Measurements from ENCODE around the gene HTRA1. TPM values are rescaled to one million over a fixed set of nuclear protein-coding genes. Genes with fewer than 3 reads are reported as not detected.

The HTRA1 gene
- total RNA-seq (2021; ENCODE audit: unreplicated experiment) (0.39 TPM), Bru-seq, nascent RNA (percentile 10 among the genes with signal in this experiment), BruChase-seq, experiment 1, labeled RNA remaining after a 6-hour chase (percentile 11 among the genes with signal in this experiment), BruChase-seq, experiment 2, labeled RNA remaining after a 2-hour chase (percentile 9 among the genes with signal in this experiment)
- 0.06 and 0.14 TPM in 2 replicates for polyA plus RNA-seq (2012)
- long read RNA-seq, result 0 reads

DNA sequence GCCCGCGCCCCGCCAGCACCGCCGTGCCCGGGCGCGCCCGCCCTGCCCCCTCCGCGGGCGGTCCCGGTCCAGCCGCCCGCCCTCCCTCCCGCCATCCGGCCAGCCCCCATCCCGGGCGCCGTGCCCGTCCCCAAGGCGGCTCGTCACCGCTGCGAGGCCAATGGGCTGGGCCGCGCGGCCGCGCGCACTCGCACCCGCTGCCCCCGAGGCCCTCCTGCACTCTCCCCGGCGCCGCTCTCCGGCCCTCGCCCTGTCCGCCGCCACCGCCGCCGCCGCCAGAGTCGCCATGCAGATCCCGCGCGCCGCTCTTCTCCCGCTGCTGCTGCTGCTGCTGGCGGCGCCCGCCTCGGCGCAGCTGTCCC, at the start of gene HTRA1:
TSS of gene HTRA1 (plus strand) at position 187 of the 362 bp plus-strand sequence. CDS start at position 287, 100 bp downstream.
- Histone ChIP-seq H3K27ac (ENCODE audit: low read depth, low read length) (no peak within 1 kb of the TSS; the same call in 1 of the 2 replicates), H3K9me2 (ENCODE audit: insufficient read depth) (no peaks in the 10 kb centered on the region), H3K36me3 (ENCODE audit: control insufficient read depth in 1 of 2, insufficient read depth in 2 of 2, low read length in 2 of 2) (no peaks in the 10 kb centered on the region), H3K4me1 (ENCODE audit: control insufficient read depth in 1 of 2, insufficient read depth in 2 of 2, low read length in 2 of 2) (no peaks in the 10 kb centered on the region), H3K4me2 (ENCODE audit: low read length) (no peak within 1 kb of the TSS), H3K79me2 (ENCODE audit: insufficient read depth, low read length) (no peaks in the 10 kb centered on the region), H2AFZ (ENCODE audit: low read depth, low read length, poor library complexity, severe bottlenecking) (no peak within 1 kb of the TSS), H3K4me3 (replicated peaks in 1 of 2; ENCODE audit: low read depth in 1 of 2, low read length in 2 of 2) (no peak within 1 kb of the TSS), H3K27me3 (ENCODE audit: insufficient read depth, low read length) (peaks cover 24% of the 10 kb centered on the region; the same call in 1 of the 2 replicates), H3K9ac (ENCODE audit: low read length) (no peak within 1 kb of the TSS), H4K20me1 (ENCODE audit: insufficient read depth) (no peaks in the 10 kb centered on the region), H3K9me3 (ENCODE audit: control insufficient read depth in 1 of 2, insufficient read depth in 1 of 2, low read depth in 1 of 2, low read length in 2 of 2) (no peaks in the 10 kb centered on the region)
- no peak for TF ChIP-seq CBX3 (IDR thresholded peaks at IDR 0.05; ENCODE audit: low read depth)
- TF ChIP-seq, protein P1, sequence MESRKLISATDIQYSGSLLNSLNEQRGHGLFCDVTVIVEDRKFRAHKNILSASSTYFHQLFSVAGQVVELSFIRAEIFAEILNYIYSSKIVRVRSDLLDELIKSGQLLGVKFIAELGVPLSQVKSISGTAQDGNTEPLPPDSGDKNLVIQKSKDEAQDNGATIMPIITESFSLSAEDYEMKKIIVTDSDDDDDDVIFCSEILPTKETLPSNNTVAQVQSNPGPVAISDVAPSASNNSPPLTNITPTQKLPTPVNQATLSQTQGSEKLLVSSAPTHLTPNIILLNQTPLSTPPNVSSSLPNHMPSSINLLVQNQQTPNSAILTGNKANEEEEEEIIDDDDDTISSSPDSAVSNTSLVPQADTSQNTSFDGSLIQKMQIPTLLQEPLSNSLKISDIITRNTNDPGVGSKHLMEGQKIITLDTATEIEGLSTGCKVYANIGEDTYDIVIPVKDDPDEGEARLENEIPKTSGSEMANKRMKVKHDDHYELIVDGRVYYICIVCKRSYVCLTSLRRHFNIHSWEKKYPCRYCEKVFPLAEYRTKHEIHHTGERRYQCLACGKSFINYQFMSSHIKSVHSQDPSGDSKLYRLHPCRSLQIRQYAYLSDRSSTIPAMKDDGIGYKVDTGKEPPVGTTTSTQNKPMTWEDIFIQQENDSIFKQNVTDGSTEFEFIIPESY (IDR thresholded peaks at IDR 0.05; ENCODE audit: extremely low read depth, insufficient replicate concordance, low read length), result no peak
- TF ChIP-seq SRF (IDR thresholded peaks at IDR 0.05; ENCODE audit: low read depth), result no peak
- ChIA-PET CTCF (no interaction called here), RAD21 (ENCODE audit: low non-redundant PET in 1 of 2, low total read pairs in 2 of 2, uncharacterized antibody in 2 of 2, unreplicated experiment in 2 of 2) (no interaction called here), POLR2A (no interaction called here)
- BruUV-seq (replicated peaks), result no TSS peak
- ATAC-seq (peak; percentile 33), DNase-seq (ENCODE audit: low read depth, low spot score) (no peak)
- intact Hi-C loops (cut with micrococcal nuclease), result no loop called here

DNA sequence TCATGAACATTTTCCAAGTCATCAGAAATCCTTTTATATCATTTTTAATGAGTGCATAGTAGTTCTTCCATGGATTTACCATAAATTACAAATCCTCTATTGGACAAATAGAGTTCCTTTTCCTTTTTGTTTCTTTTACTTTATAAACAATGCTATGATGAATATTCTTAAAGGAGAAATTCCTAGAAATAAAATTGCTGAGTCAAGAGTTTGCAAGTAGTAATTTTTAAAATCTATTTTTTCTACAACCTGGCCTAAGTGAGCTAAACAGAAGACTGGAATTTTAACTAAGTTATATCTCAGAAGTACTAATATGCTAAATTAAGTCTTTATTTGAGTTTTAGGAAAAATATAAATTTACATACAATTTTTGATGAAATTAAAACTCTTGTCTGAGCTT, 48.0 kb upstream of the HTRA1 start:
- TF ChIP-seq YY1 (IDR thresholded peaks at IDR 0.05; ENCODE audit: extremely low read depth, insufficient replicate concordance, low read depth, low read length) (no peak), ZFX (IDR thresholded peaks at IDR 0.05) (no peak), JUND (IDR thresholded peaks at IDR 0.05) (no peak)
- intact Hi-C loops (cut with micrococcal nuclease), result loop anchor here (2.0 kb wide), 1 partner anchor 17 kb away; no protein-coding TSS in a partner anchor
- POLR2A ChIA-PET, result no interaction called here
- Histone ChIP-seq H3K79me2 (ENCODE audit: insufficient read depth, low read length) (no peaks in the 10 kb centered on the region), H2AFZ (ENCODE audit: low read depth, low read length, poor library complexity, severe bottlenecking) (no peak overlapping the region), H4K20me1 (ENCODE audit: insufficient read depth) (no peaks in the 10 kb centered on the region), H3K9ac (ENCODE audit: low read length) (no peak overlapping the region), H3K27me3 (ENCODE audit: insufficient read depth, low read length) (no peaks in the 10 kb centered on the region), H3K4me1 (ENCODE audit: control insufficient read depth in 1 of 2, insufficient read depth in 2 of 2, low read length in 2 of 2) (no peaks in the 10 kb centered on the region), H3K36me3 (ENCODE audit: control insufficient read depth in 1 of 2, insufficient read depth in 2 of 2, low read length in 2 of 2) (peaks cover 7 to 22% of the 10 kb centered on the region in 2 experiments; a peak in 3 of 4 replicates), H3K4me2 (ENCODE audit: low read length) (no peak overlapping the region), H3K27ac (ENCODE audit: low read depth, low read length) (no peak overlapping the region), H3K9me3 (ENCODE audit: control insufficient read depth in 1 of 2, insufficient read depth in 1 of 2, low read depth in 1 of 2, low read length in 2 of 2) (no peaks in the 10 kb centered on the region), H3K9me2 (ENCODE audit: insufficient read depth) (no peaks in the 10 kb centered on the region), H3K4me3 (replicated peaks in 1 of 2; ENCODE audit: low read depth in 1 of 2, low read length in 2 of 2) (no peak overlapping the region)
- DNase-seq (ENCODE audit: low read depth, low spot score) (no peak), ATAC-seq (no peak)
- RAD21 ChIA-PET (ENCODE audit: low non-redundant PET in 1 of 2, low total read pairs in 2 of 2, uncharacterized antibody in 2 of 2, unreplicated experiment in 2 of 2), result no interaction called here
- CTCF ChIA-PET, result interaction anchor here (2.0 kb wide), 1 partner anchor 115 kb away, joined by 5 read pairs; no protein-coding TSS in a partner anchor
- no TSS peak for BruUV-seq (replicated peaks)
